ENCODE measurements around the gene SLC40A1. TPM values are rescaled to one million over a fixed set of nuclear protein-coding genes. Genes with fewer than 3 reads are reported as not detected.

SLC40A1 gene
- total RNA-seq, 1 experiment from 2014 or later, result not detected

- Histone ChIP-seq H3K27ac (ENCODE audit: insufficient read length, low read depth, low read length) (no peak overlapping the region), H2BK120ac (ENCODE audit: low read depth, low read length, poor library complexity, severe bottlenecking) (no peak overlapping the region), H4K20me1 (ENCODE audit: control insufficient read depth, insufficient read depth, insufficient read length) (no peaks in the 10 kb centered on the region), H3K79me1 (ENCODE audit: insufficient read depth, low read depth, low read length, poor library complexity, severe bottlenecking) (no peaks in the 10 kb centered on the region), H3K79me2 (ENCODE audit: insufficient read depth, low read length) (no peaks in the 10 kb centered on the region), H3K4ac (ENCODE audit: low read depth, low read length) (no peak overlapping the region), H3K18ac (ENCODE audit: insufficient read length, low read depth, low read length) (no peak overlapping the region), H3K23me2 (ENCODE audit: insufficient read length, low read depth, low read length, poor library complexity, severe bottlenecking) (no peaks in the 10 kb centered on the region), H2BK12ac (ENCODE audit: insufficient read length, low read depth, low read length) (no peak overlapping the region), H2BK15ac (ENCODE audit: low read depth, low read length) (no peak overlapping the region), H4K5ac (ENCODE audit: insufficient read length, low read depth, low read length) (no peak overlapping the region), H2AFZ (ENCODE audit: low read length) (no peak overlapping the region), H3K14ac (ENCODE audit: insufficient read depth, low read length) (no peak overlapping the region), H2BK5ac (ENCODE audit: insufficient read length, low read length) (no peak overlapping the region), H4K8ac (replicated peaks; ENCODE audit: insufficient read length, low read depth, low read length) (no peak overlapping the region), H3K27me3 (ENCODE audit: insufficient read depth, low read length) (no peaks in the 10 kb centered on the region), H2AK5ac (ENCODE audit: insufficient read length, low read length) (no peak overlapping the region), H3K56ac (ENCODE audit: insufficient read length, low read depth, low read length) (no peak overlapping the region), H3T11ph (ENCODE audit: low read length) (no peak overlapping the region), H3K4me2 (ENCODE audit: insufficient read depth, insufficient read length, low read length) (no peak overlapping the region), H3K9me3 (ENCODE audit: control insufficient read depth, low read depth, low read length) (no peaks in the 10 kb centered on the region), H3K4me1 (ENCODE audit: insufficient read depth, low read length) (no peaks in the 10 kb centered on the region), H3K23ac (ENCODE audit: insufficient read length, low read depth, low read length) (no peak overlapping the region), H3K9ac (ENCODE audit: extremely low read depth, insufficient read length, low read length) (no peak overlapping the region), H4K91ac (ENCODE audit: insufficient read length, low read depth, low read length) (no peak overlapping the region), H2BK20ac (ENCODE audit: low read depth, low read length, poor library complexity, severe bottlenecking) (no peak overlapping the region)
- no peak overlapping the region for H3K4me3 Mint-ChIP-seq
- DNase-seq, result no peak
- H3K4me1 Mint-ChIP-seq, result peaks cover 6 to 11% of the 10 kb centered on the region in 2 experiments
- no peak for TF ChIP-seq CTCF (conservative IDR thresholded peaks at IDR 0.05)
- H3K27me3 Mint-ChIP-seq (ENCODE audit: low read depth), result no peaks in the 10 kb centered on the region; the same call in 1 of the 2 replicates
- H3K9me3 Mint-ChIP-seq, result no peaks in the 10 kb centered on the region
- H3K36me3 Mint-ChIP-seq (ENCODE audit: insufficient read depth in 1 of 3, low read depth in 3 of 3), result no peaks in the 10 kb centered on the region
- H3K27ac Mint-ChIP-seq, result no peak overlapping the region
- no CpG with 5 or more reads among the region's 2 CpGs for WGBS (ENCODE audit: extremely low coverage, insufficient read length, low lambda C conversion rate)
These were observed 25.4 kb downstream of the SLC40A1 start for GRCh38 chr2:189555232-189555631.
